ENCODE data around the gene RABL3.
"Not testable (repeated sequence)": the region's sequence is repeated elsewhere in the genome, so short reads cannot be mapped to it uniquely, and the experiment has no call there.

The RABL3 gene

DNA sequence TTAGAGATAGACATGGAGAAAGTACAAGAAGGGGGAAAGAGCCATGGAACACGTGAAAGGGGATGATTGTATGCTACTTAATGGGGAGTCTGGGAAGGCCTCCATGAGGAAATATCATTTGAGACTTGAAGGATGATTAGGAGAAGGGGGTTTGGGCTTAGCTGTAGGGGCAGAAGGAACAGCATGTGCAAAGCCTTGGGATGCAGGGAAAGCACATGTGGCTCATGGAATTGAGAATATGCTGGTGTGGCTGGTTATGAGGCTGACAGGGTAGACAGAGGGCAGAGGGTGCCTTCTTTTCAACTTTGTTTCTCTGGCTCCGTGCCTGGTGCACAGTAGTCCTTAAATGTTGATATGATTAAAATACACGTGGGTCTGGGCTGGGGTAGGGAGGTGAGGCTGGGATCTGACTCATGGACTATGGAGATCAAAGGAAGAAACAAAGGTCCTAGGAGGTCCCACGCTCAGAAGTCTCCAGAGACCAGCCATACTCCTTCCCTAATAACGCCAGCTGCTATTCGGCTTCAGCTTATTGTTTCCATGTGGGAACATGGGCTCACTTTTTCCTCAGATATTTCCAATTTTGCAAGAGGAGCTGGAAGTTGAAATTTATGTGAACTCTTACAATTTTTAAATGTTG is 1.4 kb upstream of the RABL3 start:
- no peak for DNase-seq (ENCODE audit: low spot score)

DNA sequence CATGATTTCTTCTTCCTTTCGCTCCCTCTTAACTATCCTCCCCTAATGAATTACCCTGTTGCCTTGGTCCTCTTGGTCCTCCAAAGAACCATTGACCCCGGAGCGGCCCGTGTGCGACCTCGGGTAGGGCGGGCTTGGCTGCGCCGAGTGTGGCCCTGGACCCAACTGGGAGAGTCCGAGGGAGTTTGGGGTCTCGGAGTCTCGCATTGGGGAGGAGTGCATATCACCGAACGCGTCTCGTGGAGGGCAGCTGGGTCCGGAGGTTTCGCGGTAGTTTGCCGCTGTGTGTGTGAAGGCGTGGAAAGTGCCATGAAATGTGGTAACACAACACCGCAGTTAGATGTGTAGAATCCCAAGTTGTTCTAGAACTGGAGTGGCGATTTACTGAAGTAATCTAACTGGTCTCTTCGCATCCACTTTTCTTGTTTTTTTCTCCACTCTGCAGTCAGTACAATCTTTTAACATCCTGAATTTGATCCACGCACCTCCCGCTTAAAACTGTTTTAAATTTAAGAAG is 591 bp upstream of the RABL3 start:
- DNase-seq (ENCODE audit: low spot score) = no peak

DNA sequence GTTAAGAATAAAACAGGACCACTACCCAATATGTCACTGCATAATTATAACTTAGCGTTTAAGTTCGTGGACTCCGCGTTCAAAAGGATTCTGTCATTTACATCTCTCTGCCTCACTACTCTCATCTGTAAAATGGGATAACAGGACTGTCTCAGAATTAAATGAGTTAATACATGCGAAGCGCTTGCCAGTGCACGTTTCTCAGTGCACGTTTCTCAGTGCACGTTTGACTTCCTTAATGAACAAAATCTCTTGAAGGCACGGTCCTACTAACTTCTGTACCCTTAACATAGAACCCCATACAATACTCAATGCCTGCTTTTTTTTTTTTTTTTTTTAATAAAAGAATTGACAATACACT is 499 bp downstream of the RABL3 start:
- no peak for DNase-seq (ENCODE audit: low spot score)

DNA sequence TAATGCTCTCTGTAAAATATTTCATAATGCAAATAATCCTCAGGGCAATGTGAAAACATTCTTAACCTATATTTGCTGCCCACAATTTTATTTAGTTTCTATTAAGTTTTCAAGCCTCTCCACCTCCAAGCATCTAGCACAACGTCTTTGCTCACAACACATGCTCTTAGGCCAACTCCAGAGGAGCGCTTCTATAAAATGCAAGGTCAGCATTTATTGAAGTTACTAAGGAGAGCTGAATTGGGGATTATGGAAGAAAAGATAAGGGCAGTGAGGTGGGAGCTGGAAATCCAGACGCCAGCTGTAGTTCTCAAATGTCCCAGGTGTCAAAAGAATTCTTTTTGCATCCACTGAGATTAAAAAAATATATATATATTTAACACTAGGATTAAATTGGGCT is 996 bp downstream of the RABL3 start:
- DNase-seq (ENCODE audit: low spot score) = no peak

DNA sequence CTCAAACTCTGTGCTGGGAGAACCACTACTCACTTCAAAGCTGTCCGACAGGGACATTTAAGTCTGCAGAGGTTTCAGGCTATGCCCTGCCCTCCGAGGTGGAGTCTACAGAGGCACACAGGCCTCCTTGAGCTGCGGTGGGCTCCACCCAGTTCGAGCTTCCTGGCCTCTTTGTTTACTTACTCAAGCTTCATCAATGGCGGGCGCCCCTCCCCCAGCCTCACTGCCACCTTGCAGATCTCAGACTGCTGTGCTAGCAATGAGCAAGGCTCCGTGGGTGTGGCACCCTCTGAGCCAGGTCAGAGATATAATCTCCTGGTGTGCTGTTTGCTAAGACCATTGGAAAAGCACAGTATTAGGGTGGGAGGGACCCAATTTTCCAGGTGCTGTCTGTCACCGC is 4.3 kb downstream of the RABL3 start:
- DNase-seq (ENCODE audit: low spot score) = not testable (repeated sequence)

DNA sequence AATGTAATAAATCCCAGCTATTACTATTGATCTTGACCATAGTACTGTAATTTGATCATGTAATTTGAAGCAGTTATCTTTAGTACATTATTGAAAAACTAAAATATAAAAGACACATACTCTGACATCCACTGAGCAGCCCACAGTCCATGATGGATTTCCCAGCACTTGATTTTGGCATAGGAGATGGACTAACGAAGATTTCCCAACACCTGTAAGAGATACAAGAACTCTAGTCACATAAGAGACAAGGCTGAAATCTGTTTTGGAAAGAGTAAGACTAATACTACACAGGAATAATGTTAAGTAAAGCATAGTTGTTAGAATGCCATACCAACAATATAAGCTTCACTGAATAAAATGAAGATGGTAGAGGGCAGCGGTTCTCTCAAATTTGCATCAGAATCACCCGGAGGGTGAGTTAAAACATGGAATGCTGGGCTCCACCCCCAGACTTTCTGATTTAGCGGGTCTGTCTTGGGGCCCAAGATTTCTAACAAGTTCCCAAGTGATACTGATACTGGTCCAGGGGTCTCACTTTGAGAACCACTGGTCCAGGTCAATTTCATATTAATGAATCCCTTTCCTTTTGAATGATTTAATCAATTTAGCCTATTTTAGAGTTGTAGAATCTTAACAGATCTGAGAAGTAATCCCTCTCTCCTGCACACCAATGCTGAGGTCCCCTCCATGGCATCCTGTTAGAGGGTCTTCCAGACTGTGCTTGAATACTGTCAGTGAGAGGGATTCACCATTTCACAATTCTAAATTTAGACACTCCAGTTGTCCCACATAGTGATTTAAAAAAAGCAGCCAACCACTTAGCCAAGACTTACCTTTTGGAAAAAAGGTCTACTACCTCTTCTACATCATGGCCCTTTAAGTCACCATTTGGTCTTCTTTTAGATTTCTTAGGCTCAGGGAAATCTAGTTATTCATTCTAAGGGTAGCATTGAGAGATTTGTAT is 11.5 kb downstream of the RABL3 start:
- DNase-seq (ENCODE audit: low spot score) = no peak

DNA sequence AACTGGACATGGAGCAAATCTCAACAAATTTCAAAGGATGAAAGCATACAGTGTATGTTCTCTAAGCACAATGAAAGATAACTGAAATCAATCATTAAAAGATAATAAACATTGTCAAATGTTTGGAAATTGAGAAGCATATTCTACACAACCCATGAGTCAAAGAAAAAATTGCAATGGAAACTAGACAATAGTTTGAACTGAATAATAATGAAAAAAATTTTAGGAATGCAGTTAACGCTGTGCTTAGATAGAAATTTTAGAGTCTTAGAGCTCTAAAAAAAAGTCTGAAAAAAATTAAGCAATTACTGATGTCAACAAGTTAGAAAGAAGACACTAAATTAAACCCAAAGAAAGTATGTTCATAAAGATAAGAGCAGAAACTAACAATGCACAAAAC is 15.5 kb downstream of the RABL3 start:
- no peak for DNase-seq (ENCODE audit: low spot score)

DNA sequence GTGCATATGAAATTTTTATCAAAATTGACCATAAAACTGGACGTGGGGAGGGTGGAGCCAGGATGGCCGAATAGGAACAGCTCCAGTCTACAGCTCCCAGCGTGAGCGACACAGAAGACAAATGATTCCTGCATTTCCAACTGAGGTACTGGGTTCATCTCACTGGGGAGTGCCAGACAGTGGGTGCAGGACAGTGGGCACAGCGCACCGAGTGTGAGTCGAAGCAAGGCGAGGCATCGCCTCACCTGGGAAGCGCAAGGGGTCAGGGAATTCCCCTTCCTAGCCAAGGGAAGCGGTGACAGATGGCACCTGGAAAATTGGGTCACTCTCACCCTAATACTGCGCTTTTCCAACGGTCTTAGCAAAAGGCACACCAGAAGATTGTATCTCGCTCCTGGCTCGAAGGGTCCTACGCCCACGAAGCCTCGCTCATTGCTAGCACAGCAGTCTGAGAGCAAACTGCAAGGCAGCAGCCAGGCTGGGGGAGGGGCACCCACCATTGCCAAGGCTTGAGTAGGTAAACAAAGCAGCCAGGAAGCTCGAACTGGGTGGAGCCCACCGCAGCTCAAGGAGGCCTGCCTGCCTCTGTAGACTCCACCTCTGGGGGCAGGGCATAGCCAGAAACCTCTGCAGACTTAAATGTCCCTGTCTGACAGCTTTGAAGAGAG is 23.0 kb downstream of the RABL3 start:
- DNase-seq (ENCODE audit: low spot score) = not testable (repeated sequence)

DNA sequence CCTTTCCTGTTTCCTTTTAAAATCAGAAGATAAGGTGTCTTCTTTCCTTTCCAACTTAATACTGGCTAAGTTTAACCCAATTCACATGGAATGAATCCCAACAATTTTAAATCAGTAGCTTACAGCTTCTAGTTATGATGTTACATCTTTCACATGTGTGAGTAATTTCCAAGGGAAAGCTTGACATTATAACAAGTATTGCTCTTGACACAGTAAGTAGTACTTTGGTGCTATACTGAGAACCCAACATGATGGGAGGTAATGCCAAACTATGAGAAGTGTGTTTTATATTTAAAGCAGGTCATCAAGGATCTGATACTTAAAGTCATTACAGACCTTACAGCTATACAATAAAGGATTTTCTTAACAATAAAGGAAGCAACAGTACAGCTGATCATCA is 29.1 kb downstream of the RABL3 start:
- no peak for DNase-seq (ENCODE audit: low spot score)

DNA sequence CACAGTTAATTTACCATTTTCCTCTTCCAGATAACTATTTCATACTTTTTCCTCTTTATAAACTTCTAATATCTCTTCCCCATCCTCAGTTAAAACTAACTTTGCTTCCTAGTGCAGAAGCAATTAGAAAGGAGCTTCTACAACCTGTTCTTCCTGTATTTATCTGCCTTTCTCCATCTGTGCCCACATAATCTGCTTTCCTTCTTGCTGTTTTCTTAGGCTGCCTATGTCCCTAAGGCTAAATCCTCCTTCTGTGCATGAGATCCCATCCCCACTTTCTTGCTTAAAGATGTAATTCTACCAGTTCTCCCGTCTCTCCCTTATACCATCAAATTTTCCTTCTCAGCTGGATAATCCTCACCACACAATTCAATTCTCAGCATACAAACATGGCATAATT is 31.9 kb downstream of the RABL3 start:
- no peak for DNase-seq (ENCODE audit: low spot score)

DNA sequence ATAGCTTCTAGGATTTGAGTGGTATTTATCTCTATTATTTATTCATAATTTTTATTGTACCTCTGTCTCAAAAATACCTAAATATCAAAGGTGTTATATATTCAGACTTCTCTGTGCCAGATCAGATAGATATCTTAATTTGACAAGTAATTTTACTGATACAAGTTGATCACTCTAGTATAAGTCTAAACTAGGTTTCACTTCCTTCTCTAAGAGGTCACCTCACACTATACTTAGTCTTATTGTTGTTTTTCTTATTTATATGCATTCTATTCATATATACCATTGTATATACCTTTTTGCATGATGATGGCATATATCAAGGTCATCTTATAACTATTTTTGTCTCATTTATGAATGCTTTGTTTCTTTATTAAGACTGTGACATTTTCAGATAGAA is 33.9 kb downstream of the RABL3 start:
- peak; percentile 2 for DNase-seq (ENCODE audit: low spot score)

DNA sequence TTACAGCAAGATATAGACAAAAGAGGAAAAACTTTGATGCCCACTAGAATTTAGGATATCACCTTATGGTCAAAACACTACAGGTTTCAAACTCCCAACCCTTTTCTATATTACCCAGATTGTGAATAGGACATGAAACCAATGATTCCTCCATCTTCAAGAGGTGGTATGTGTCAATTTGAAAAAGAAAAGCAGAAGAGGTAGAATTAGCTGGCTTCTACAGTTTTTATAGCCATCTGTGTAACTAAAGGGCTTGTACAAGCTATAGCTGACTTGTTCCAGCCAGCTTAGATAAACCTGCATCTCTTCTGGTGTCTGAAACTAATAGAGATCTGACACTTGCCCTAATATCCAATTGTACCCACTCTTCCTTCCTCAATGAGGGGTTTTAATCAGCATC is 35.4 kb downstream of the RABL3 start:
- DNase-seq (ENCODE audit: low spot score) = no peak

DNA sequence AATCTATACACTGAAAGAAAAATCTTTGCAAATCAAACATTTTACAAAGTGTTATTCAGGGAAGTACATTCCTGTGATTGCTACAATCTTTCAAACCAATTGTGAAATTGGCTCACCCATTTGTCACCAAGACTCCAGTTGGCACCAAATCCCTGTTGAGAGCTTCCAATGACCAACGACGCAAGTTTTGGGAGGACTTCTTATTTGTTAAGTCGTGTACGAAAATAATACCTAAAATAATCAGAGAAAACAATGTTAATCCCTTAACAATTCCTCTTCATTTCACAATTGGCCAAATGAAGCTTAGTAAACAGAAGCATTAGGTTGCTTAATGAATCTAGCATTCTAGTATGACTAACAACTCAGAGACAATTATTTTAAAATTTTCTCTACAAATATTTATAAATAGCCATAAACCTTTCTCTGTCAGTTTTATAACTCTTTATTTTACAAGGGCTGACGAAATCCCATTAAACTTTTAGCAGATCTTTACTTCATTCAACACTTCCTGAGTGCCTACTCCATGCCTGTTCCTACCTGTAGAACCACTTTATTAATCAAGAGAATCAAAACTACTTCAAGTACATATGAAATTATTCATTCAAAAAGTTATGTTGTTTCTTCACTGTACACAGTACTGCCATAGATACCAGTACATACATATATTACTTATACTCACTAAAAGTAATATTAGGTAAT is 36.3 kb downstream of the RABL3 start:
- no peak for DNase-seq (ENCODE audit: low spot score)

DNA sequence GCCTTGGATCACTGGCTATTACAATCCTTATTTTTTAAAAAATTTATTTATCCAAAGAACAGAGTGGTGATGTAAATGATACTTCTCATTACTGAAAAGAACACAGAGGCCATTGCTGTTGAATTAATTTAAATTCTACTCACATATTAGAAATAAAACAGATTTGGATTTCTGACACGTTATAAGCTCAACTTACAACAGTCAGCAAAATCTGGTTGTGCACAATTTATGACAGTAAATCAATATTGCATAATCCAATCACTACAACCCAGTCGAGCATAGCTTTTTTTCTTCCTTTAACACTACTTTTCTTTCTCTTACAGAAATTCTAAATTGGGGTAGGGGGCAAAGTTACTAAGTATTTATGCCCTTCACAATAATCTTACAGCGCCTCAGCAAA is 43.0 kb downstream of the RABL3 start:
- DNase-seq (ENCODE audit: low spot score) = no peak

DNA sequence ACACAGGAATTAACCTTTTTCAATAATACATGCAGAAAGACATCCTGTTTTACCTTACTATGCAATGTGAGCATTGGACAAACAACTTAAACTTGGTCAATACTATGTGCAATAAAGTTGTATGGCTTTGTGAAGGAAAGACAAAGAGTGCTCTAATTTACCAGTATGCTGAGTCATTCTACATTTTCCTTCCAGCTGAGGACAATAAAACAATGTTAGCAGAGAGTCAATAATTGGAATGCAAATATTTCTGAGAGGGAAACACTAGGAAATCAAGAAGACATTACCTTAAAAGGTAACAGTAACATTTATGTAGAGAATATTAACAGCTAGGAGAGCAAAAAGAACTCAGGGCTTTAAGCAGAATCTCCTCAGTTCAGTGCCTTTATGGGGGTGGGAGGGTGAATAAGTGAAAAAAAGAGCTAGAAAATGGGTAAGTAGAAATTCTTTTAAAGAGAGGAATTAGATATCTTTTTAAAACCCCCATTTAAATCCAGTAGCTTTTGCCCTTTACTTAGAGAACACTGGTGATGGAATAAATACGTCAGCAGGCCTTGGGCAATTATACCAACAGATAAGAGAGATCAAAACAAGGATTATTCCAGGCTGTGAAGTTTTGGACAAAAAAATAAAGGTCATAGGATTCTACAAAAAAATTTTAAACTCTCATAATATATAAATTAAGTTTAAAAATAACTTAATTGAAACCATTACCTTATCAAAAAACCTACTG is 48.7 kb downstream of the RABL3 start:
- no peak for DNase-seq (ENCODE audit: low spot score)

DNA sequence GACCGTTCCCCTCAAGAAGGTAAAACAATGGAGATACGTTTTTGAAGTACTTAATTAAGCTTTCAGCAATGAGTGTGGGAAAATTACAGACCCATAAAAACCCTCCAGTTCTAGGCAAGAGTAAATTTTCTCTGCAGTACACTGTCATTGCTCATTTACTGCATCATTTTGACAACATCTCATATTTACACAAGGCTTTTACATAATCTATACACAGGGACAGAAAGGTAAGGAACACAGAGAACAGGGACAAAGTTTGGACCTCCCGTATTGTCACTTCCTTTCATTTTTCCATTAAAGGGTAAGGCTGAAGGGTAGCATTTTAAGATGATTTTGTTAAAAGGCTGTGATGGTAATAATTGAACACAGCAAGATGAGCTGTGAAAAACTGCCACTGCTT is 52.9 kb downstream of the RABL3 start:
- no peak for DNase-seq (ENCODE audit: low spot score)

DNA sequence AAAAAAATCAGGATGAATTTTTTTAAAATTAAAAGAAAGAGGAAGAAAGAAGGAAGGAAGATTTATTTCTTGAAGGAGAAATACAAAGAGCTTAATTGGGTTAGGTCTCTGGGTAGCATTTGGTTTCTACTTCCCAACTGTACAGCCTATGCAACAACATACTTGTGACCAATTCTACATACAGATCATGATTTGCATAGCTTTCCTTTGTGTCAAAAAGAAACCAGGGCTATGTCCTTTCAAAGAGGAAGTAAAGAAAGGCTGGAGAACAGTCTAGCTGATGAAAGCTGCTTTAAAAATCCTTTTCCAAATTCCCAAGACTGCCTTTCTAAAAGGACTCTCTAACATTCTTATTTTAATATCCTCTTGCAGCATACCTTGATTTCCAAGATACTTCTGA is 54.2 kb downstream of the RABL3 start:
- peak; percentile 64 for DNase-seq (ENCODE audit: low spot score)

DNA sequence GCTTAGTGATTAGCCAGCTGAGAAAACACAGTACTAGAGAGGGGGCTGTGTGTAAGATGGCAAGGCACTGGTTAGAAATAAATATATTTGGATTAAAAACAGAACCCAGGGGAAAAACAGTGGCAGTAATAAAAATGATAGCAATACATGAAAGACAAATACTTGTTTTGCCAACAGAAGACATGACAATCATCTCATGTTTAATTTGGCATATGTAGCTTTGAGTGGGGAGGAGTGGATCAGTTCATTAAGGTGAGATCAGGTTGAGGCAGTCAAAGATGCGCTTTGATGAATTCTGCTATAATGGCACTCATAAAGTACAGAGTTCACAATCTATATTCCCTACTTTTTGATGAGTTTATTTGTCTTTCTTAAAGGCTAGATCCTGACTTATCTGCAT is 56.9 kb downstream of the RABL3 start:
- no peak for DNase-seq (ENCODE audit: low spot score)

DNA sequence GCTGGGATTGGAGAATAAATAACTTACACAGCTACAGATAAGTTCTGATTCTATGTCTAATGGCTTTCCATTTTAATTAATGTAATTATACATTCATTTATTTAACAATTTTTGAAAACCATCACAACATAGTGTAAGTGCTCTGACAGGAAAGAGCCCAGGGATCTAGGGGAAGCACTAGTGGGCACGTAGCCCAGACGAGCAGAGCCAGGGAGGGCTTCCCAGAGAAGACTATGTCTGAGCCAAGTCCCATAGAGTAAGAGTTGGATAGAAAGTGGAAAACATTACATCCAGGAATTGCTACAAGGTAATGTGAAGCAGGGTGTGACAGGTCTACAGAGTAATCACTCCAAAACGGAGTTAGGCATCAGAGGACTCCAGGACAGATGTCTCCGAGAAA is 57.4 kb downstream of the RABL3 start:
- DNase-seq (ENCODE audit: low spot score) = no peak

DNA sequence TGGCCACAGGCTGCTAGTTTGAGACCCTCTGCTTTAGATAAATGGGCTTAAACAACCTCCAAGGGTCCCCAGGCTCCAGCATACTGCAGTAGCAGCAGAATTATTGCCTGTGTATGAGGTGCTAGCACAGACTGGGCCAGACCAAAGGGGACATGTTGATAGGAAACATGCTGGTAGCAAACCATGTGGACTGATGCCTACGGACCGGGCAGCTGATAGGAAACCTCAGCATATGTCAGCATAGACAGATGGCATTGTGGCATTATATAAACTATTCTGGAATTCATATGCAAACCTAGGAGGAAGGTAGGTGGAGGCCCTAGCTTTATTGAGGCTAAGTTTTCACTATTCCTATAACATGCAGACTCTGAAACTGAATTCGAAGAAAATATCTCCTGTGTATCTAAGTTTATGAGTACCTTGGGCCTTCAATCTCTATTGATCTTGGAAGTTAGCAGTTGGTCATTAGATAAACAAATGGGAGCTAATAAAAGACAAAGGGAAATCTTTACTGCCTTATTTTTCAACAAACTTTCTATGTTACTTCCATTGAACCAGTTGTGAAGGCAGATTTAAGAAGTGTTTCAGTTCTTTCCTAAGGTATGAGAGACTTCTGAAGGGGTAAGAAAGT is 58.5 kb downstream of the RABL3 start:
- no peak for DNase-seq (ENCODE audit: low spot score)

DNA sequence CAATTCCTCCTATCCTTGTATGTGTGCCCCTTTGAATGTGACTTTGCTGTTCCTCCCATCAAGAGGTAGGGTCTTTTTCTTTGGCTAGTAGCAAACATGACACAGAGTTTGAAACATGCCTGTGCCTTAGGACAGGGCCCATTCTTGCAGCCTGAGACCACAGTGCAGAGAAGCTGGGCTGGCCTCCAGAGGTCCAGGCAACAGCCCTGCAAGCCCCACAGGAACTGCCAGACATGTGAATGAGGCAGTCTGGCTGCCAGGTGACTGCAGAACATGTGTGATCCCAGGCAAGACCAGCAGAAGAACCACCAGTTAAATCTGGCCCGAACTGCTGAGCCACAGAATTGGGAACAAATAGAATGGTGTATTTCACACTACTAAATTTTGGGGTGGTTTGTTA is 59.1 kb downstream of the RABL3 start:
- no peak for DNase-seq (ENCODE audit: low spot score)
